Measurements from ENCODE around the gene FAM149B1.

FAM149B1 gene

DNA sequence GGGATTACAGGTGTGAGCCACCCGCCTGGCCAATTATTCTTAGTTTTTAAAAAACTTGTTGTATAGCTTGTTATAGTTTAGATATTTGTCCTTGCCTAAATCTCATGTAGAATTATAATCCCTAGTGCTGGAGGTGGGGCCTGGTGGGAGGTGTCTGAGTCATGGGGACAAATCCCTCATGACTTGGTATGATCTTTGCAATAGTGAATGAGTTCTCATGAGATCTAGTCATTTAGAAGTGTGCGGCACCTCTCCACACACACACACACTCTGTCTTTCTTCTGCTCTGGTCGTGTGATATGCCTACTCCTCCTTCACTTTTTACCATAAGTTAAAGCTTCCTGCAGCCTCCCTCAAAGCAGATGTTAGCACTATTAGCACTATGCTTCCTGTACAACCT, 37.2 kb downstream of the FAM149B1 start:
- Histone ChIP-seq H3K27me3 (no peaks in the 10 kb centered on the region), H3K4me3 (no peak overlapping the region), H3K9me3 (no peaks in the 10 kb centered on the region), H3K4me1 (no peaks in the 10 kb centered on the region), H3K36me3 (peaks cover 0 to 37% (median 37%) of the 10 kb centered on the region in 3 donors), H3K27ac (no peak overlapping the region)
- intact Hi-C loops (cut with DNase I; ENCODE audit: low total_unique reads): no loop called here
- TF ChIP-seq, protein P1, sequence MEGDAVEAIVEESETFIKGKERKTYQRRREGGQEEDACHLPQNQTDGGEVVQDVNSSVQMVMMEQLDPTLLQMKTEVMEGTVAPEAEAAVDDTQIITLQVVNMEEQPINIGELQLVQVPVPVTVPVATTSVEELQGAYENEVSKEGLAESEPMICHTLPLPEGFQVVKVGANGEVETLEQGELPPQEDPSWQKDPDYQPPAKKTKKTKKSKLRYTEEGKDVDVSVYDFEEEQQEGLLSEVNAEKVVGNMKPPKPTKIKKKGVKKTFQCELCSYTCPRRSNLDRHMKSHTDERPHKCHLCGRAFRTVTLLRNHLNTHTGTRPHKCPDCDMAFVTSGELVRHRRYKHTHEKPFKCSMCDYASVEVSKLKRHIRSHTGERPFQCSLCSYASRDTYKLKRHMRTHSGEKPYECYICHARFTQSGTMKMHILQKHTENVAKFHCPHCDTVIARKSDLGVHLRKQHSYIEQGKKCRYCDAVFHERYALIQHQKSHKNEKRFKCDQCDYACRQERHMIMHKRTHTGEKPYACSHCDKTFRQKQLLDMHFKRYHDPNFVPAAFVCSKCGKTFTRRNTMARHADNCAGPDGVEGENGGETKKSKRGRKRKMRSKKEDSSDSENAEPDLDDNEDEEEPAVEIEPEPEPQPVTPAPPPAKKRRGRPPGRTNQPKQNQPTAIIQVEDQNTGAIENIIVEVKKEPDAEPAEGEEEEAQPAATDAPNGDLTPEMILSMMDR (IDR thresholded peaks at IDR 0.05): no peak
- no peak for DNase-seq

DNA sequence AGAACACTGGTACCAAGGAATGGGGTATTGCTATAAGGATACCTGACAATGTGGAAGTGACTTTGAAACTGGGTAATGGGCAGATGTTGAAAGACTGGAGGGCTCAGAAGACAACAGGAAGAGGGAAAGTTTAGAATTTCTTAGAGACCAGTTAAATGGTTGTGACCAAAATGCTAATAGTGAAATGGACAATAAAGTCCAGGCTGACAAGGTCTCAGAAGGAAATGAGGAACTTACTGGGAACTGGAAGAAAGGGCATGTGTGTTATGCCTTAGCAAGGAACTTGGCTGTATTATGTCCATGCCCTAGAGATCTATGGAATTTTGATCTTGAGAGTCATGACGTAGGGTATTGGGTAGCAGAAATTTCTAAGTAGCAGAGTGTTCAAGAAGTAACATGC, 38.0 kb downstream of the FAM149B1 start:
- Histone ChIP-seq H3K27me3 (no peaks in the 10 kb centered on the region), H3K36me3 (peaks cover 0 to 41% (median 37%) of the 10 kb centered on the region in 3 donors), H3K27ac (no peak overlapping the region), H3K4me1 (no peaks in the 10 kb centered on the region), H3K9me3 (no peaks in the 10 kb centered on the region), H3K4me3 (no peak overlapping the region)
- DNase-seq: no peak
- intact Hi-C loops (cut with DNase I; ENCODE audit: low total_unique reads): no loop called here
- TF ChIP-seq, protein P1 (IDR thresholded peaks at IDR 0.05): no peak

DNA sequence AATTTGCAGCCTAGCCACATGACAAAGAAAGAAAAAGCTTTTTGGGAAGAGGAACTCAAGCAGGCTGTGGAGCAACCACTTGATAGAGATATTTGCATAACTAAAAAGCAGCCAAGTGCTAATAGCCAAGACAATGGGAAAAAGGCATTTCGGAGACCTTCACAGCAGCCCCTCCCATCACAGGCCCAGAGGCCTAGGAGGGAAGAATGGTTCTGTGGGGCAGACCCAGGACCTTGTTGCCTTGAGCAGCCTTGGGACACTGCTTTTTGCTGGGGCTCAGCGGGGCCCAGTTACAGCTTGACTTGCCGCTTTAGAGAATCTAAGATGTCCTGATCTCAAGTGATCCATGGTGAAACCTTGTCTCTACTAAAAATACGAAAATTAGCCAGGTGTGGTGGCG, 38.5 kb downstream of the FAM149B1 start:
- no peak for DNase-seq
- TF ChIP-seq, protein P1 (IDR thresholded peaks at IDR 0.05): no peak
- intact Hi-C loops (cut with DNase I; ENCODE audit: low total_unique reads): no loop called here

DNA sequence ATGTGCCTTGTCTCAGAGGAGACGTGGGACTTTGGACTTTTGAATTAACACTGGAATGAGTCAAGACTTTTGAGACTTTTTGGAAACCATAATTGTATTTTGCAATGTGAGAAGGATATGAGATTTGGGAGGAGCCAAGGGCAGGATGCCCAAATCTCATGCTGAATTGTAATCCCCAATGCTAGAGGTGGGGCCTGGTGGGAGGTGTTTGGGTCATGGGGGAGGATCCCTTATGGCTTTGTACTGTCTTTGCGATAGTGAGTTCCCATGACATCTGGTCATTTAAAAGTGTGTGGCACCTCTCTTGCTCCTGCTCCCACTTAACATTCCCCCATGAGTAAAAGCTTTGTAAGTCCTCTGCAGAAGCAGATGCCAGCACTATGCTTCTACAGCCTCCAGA, 40.0 kb downstream of the FAM149B1 start:
- intact Hi-C loops (cut with DNase I; ENCODE audit: low total_unique reads): no loop called here
- DNase-seq: peak in 1 of 2 donors; percentile 38
- no peaks in the 10 kb centered on the region for H3K9me3 ChIP-seq
- TF ChIP-seq, protein P1 (IDR thresholded peaks at IDR 0.05): no peak
- no peak overlapping the region for H3K27ac ChIP-seq
- no peaks in the 10 kb centered on the region for H3K4me1 ChIP-seq
- peaks cover 0 to 37% (median 34%) of the 10 kb centered on the region in 3 donors for H3K36me3 ChIP-seq
- H3K4me3 ChIP-seq: no peak overlapping the region
- H3K27me3 ChIP-seq: no peaks in the 10 kb centered on the region

More for the DNA sequence above, 38.5 kb downstream of the FAM149B1 start:
- Histone ChIP-seq H3K36me3 (peaks cover 0 to 45% (median 38%) of the 10 kb centered on the region in 3 donors), H3K4me1 (no peaks in the 10 kb centered on the region), H3K4me3 (no peak overlapping the region), H3K9me3 (no peaks in the 10 kb centered on the region), H3K27ac (no peak overlapping the region), H3K27me3 (no peaks in the 10 kb centered on the region)

DNA sequence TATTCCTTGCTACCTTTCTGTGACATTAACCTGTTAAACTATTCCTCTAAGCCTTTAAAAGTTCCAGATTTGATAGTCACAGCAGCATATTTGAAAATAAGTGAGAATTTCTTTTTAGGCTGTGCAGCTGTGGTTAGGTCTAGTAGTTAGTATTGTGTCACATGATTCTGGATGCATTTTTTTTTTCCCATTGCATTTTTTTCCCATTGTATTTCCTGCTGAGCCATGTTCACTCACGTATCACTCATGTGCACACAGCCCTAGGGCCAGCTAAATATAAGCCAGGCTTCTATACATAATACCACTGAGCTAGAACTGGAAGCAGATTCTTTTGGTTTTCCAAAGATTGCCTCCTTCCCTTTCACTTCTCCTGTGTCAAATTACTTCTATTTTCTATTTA, 41.8 kb downstream of the FAM149B1 start:
- TF ChIP-seq, protein P1 (IDR thresholded peaks at IDR 0.05): no peak
- no peaks in the 10 kb centered on the region for H3K4me1 ChIP-seq
- no peak for DNase-seq

More for the DNA sequence above, 41.8 kb downstream of the FAM149B1 start:
- Histone ChIP-seq H3K27ac (no peak overlapping the region), H3K36me3 (peaks cover 0 to 40% (median 31%) of the 10 kb centered on the region in 3 donors), H3K4me3 (no peak overlapping the region), H3K27me3 (no peaks in the 10 kb centered on the region), H3K9me3 (no peaks in the 10 kb centered on the region)
- intact Hi-C loops (cut with DNase I; ENCODE audit: low total_unique reads): no loop called here

Data from tibial artery (tissue), 4 donors.